K562 (cell line): ENCODE data around the gene RPP21. TPM values are rescaled to one million over a fixed set of nuclear protein-coding genes. Genes with fewer than 3 reads are reported as not detected.

Experiments used
- ATAC-seq: fragments of 200-7000 bp; cut with Tn5 transposase; 3 replicates; pipeline ENCODE4 v1.9.1; 2020; ENCODE audit warnings: moderate library complexity
- BruUV-seq: library from RNA; stranded (reverse); fragments of 400-500 nt; replicated peaks from 2 replicates; lab custom pipeline; 2021; lab: Mats Ljungman, UMichigan
- CTCF ChIA-PET: fragments of 300-600 bp; formaldehyde crosslinking; extraction: SDS; loops from one replicate; lab custom pipeline; 2021; ENCODE audit warnings: low intra/inter-chr PET ratio; lab: Yijun Ruan, JAX
- POLR2A ChIA-PET: fragments of 300-600, 350-650 bp; sonication (Branson Sonifier 250); formaldehyde crosslinking; extraction: SDS; loops from one replicate; lab custom pipeline; 2021; ENCODE audit warnings: antibody characterized with exemption, inconsistent platforms; lab: Yijun Ruan, JAX
- DNase-seq, 4 experiments: peaks; one replicate each; pipeline versions ENCODE4 v3.0.0 to v3.0.0-alpha.2; 2011 to 2018; ENCODE audit warnings: low spot score in 3 of 4, mixed read lengths in 3 of 4; ENCODE audit errors: extremely low read depth in 1 of 4
- FAIRE-seq: peaks from 2 replicates; lab custom pipeline; 2011; peaks lifted over from hg19 to GRCh38; lab: Jason Lieb, UNC
- H2AFZ ChIP-seq: 2 replicates; pipeline ENCODE4 v1.6.0; 2011; ENCODE audit warnings: low read depth, low read length, control low read depth, inconsistent platforms
- H3K27ac ChIP-seq: fragments of 200-600 bp; 3 replicates; pipeline ENCODE4 v1.8.0; 2011; ENCODE audit warnings: low read depth, mild to moderate bottlenecking, control low read depth, inconsistent platforms, low read length, moderate library complexity, mixed read lengths; ENCODE audit errors: extremely low read depth
- H3K27me3 ChIP-seq, 2 experiments: fragments of 300-600 bp in 1 of 2; 2 replicates in 1 of 2; 3 replicates in 1 of 2; pipeline versions ENCODE4 v1.6.0 to v1.8.0; 2011; ENCODE audit warnings: inconsistent platforms in 2 of 2, low read length in 2 of 2, mild to moderate bottlenecking in 1 of 2, mixed read lengths in 1 of 2, moderate library complexity in 1 of 2; ENCODE audit not compliant: control insufficient read depth in 2 of 2, insufficient read depth in 2 of 2
- H3K36me3 ChIP-seq: fragments of 300-600 bp; 3 replicates; pipeline ENCODE4 v1.8.0; 2011; ENCODE audit warnings: mild to moderate bottlenecking, low read length, inconsistent platforms; ENCODE audit not compliant: control insufficient read depth, insufficient read depth
- H3K4me1 ChIP-seq, 2 experiments: fragments of 200-600 bp in 1 of 2; replicated peaks in 1 of 2; 2 replicates in 1 of 2; 3 replicates in 1 of 2; pipeline versions ENCODE4 v1.5.1 to v1.8.0; 2011; ENCODE audit warnings: inconsistent platforms in 2 of 2, low read length in 2 of 2, mild to moderate bottlenecking in 1 of 2, mixed read lengths in 1 of 2, moderate library complexity in 1 of 2; ENCODE audit not compliant: control insufficient read depth in 2 of 2, insufficient read depth in 2 of 2
- H3K4me2 ChIP-seq: 2 replicates; pipeline ENCODE4 v1.6.1; 2011; ENCODE audit warnings: low read length, control low read depth, inconsistent platforms, mixed read lengths; ENCODE audit not compliant: insufficient read depth
- H3K4me3 ChIP-seq: fragments of 200-600 bp; sonication (generic), shearing (Covaris generic); 2 replicates; pipeline ENCODE4 v1.5.1; 2016; ENCODE audit warnings: control low read depth, inconsistent platforms
- H3K79me2 ChIP-seq: fragments of 200-600 bp; 3 replicates; pipeline ENCODE4 v1.8.0; 2011; ENCODE audit warnings: low read length, inconsistent platforms; ENCODE audit not compliant: control insufficient read depth, insufficient read depth
- H3K9ac ChIP-seq, 2 experiments: 2 replicates each; pipeline versions ENCODE4 v1.6.0 to v1.6.1; 2011; ENCODE audit warnings: low read depth in 2 of 2, low read length in 2 of 2, control low read depth in 1 of 2, inconsistent platforms in 1 of 2, mild to moderate bottlenecking in 1 of 2, mixed read lengths in 1 of 2; ENCODE audit not compliant: insufficient read depth in 1 of 2
- H3K9me1 ChIP-seq: one replicate; pipeline ENCODE4 v1.6.0; 2011; ENCODE audit warnings: inconsistent platforms, mild to moderate bottlenecking, low read length, moderate library complexity; ENCODE audit not compliant: control insufficient read depth, insufficient read depth
- H3K9me3 ChIP-seq: replicated peaks from 2 replicates; pipeline ENCODE4 v1.5.1; 2011; ENCODE audit warnings: low read depth, low read length, inconsistent platforms; ENCODE audit not compliant: control insufficient read depth, insufficient read depth
- H4K20me1 ChIP-seq: replicated peaks from 2 replicates; pipeline ENCODE4 v1.6.1; 2011; ENCODE audit warnings: low read length, inconsistent platforms, mixed read lengths; ENCODE audit not compliant: control insufficient read depth, insufficient read depth
- HBP1 ChIP-seq: fragments of 450-650 bp; formaldehyde crosslinking; IDR thresholded peaks from 2 replicates; pipeline ENCODE4 v1.4.0; 2022; ENCODE audit warnings: missing genetic modification characterization
- POLR2H ChIP-seq: IDR thresholded peaks from 2 replicates; pipeline ENCODE4 v1.6.1; 2016; ENCODE audit warnings: missing genetic modification characterization, low read depth, mild to moderate bottlenecking, control low read depth, missing compliant biosample characterization, moderate library complexity
- WGBS: fragments of 100-300 bp; shearing (Covaris generic); methylation state at CpG from one replicate; pipeline ENCODE4 v1.1.6; 2016; ENCODE audit warnings: low coverage, mixed read lengths; ENCODE audit not compliant: insufficient coverage; ENCODE audit errors: missing lambda C conversion rate; 5-methylcytosine and 5-hydroxymethylcytosine counted together
- in situ Hi-C: fragments of 300-500 bp; cut with MboI; formaldehyde crosslinking; loops from 4 replicates; pipeline ENCODE4 v1.15.0; 2018; ENCODE audit warnings: inconsistent platforms, mixed read lengths
- intact Hi-C: fragments of 100-400 bp; cut with micrococcal nuclease; formaldehyde crosslinking; loops from 2 replicates; pipeline ENCODE4 v1.14.2; 2022
- polyA plus RNA-seq, 8 experiments: library from polyadenylated mRNA; depleted of rRNA in 4 of 8; stranded (reverse) in 5 of 8; unstranded in 3 of 8; fragments of >200 nt; fragmentation: Nextera tagmentation in 2 of 8; fragmentation: Illumina TruSeq in 1 of 8; extraction: Ambion mirVana in 2 of 8; extraction: Trizol in 1 of 8; gene quantifications; 2 replicates each; pipeline versions ENCODE4 v1.2.1 to v1.2.3, GENCODE V29; 2011 to 2014; ENCODE audit warnings: inconsistent platforms in 1 of 8, missing spikeins in 1 of 8
- total RNA-seq, 7 experiments: library from RNA; depleted of rRNA in 6 of 7; stranded (reverse); fragments of >200 nt in 6 of 7; fragmentation: Illumina TruSeq in 2 of 7; extraction: Trizol in 2 of 7; gene quantifications; 2 replicates each; pipeline versions ENCODE4 v1.2.1 to v1.2.3, GENCODE V29; 2011 to 2021; ENCODE audit warnings: low replicate concordance in 1 of 7

The RPP21 gene
- total and polyA plus RNA-seq, 9 of the 15 experiments (the other 6 are each of a cell fraction or from before 2014, with no cell fraction given) = 62.1 to 362 (median 166) TPM

GRCh38 chr6:30323806-30324205 is 21.1 kb upstream of the RPP21 start:
- no peak overlapping the region for H3K4me3 ChIP-seq
- peak in 2 of 4 experiments; percentile 34 to 51 for DNase-seq

More at GRCh38 chr6:30323806-30324205, 21.1 kb upstream of the RPP21 start:
- no peak overlapping the region for H2AFZ ChIP-seq
- ChIA-PET POLR2A (interaction anchor here (0.9 to 2.4 kb wide), 3 partner anchors 9 to 17 kb away, joined by 3 to 9 read pairs (median 4); no protein-coding TSS in a partner anchor), CTCF (no interaction called here)
- WGBS = 83% methylated on average over 1 of the region's 1 CpG
- FAIRE-seq = no peak
- H3K27ac ChIP-seq = no peak overlapping the region
- in situ Hi-C loops (no loop called here), intact Hi-C loops (no loop called here)
- peaks cover 9% of the 10 kb centered on the region for H4K20me1 ChIP-seq
- peak; percentile 46; the same call in 1 of the 2 replicates for TF ChIP-seq POLR2H (tag)
- TF ChIP-seq HBP1 (CRISPR knock-in tag) = no peak
- H3K79me2 ChIP-seq = peaks cover 92% of the 10 kb centered on the region
- H3K27me3 ChIP-seq = no peaks in the 10 kb centered on the region
- no TSS peak for BruUV-seq
- peak overlapping the region; percentile 95; the same call in 1 of the 2 replicates for H3K4me2 ChIP-seq
- no peak for ATAC-seq
- H3K9me3 ChIP-seq = no peaks in the 10 kb centered on the region
- H3K36me3 ChIP-seq = peaks cover 42% of the 10 kb centered on the region
- H3K4me1 ChIP-seq = peaks cover 22 to 41% of the 10 kb centered on the region in 2 experiments
- H3K9me1 ChIP-seq = no peaks in the 10 kb centered on the region
- peak overlapping the region in 1 of 2 experiments; percentile 17; a peak in 1 of 4 replicates for H3K9ac ChIP-seq
